Measurements from ENCODE around the gene DBNL. TPM values are rescaled to one million over a fixed set of nuclear protein-coding genes. Genes with fewer than 3 reads are reported as not detected.

Gene DBNL
- total RNA-seq, 1 donor from 2014 or later = 47.5 TPM

- Mint-ChIP-seq H3K27me3 (ENCODE audit: unreplicated experiment) (peaks cover 9% of the 10 kb centered on the region), H3K4me3 (ENCODE audit: unreplicated experiment) (peak overlapping the region; percentile 4), H3K36me3 (ENCODE audit: low read depth, unreplicated experiment) (peaks cover 17% of the 10 kb centered on the region), H3K27ac (ENCODE audit: unreplicated experiment) (no peak overlapping the region), H3K4me1 (ENCODE audit: unreplicated experiment) (peaks cover 4% of the 10 kb centered on the region), H3K9me3 (ENCODE audit: unreplicated experiment) (no peaks in the 10 kb centered on the region)
- no peak for TF ChIP-seq CTCF (IDR thresholded peaks at IDR 0.05; ENCODE audit: unreplicated experiment)
- DNase-seq (ENCODE audit: low spot score) = no peak
These were observed 36.3 kb downstream of the DBNL start for GRCh38 chr7:44080686-44081265.

GRCh38 chr7:44081266-44081748 is 36.8 kb downstream of the DBNL start:
- peaks cover 17% of the 10 kb centered on the region for H3K36me3 Mint-ChIP-seq (ENCODE audit: low read depth, unreplicated experiment)
- peak overlapping the region; percentile 4 for H3K4me3 Mint-ChIP-seq (ENCODE audit: unreplicated experiment)
- no peak overlapping the region for H3K27ac Mint-ChIP-seq (ENCODE audit: unreplicated experiment)
- no peaks in the 10 kb centered on the region for H3K9me3 Mint-ChIP-seq (ENCODE audit: unreplicated experiment)
- TF ChIP-seq CTCF (IDR thresholded peaks at IDR 0.05; ENCODE audit: unreplicated experiment) = no peak
- peaks cover 4% of the 10 kb centered on the region for H3K4me1 Mint-ChIP-seq (ENCODE audit: unreplicated experiment)
- DNase-seq (ENCODE audit: low spot score) = no peak
- H3K27me3 Mint-ChIP-seq (ENCODE audit: unreplicated experiment) = peaks cover 9% of the 10 kb centered on the region

GRCh38 chr7:44082541-44083207 is 38.2 kb downstream of the DBNL start:
- H3K27ac Mint-ChIP-seq (ENCODE audit: unreplicated experiment) = no peak overlapping the region
- peak overlapping the region; percentile 91 for H3K4me3 Mint-ChIP-seq (ENCODE audit: unreplicated experiment)
- peaks cover 10% of the 10 kb centered on the region for H3K27me3 Mint-ChIP-seq (ENCODE audit: unreplicated experiment)
- no peaks in the 10 kb centered on the region for H3K9me3 Mint-ChIP-seq (ENCODE audit: unreplicated experiment)
- peak; percentile 94 for DNase-seq (ENCODE audit: low spot score)
- H3K4me1 Mint-ChIP-seq (ENCODE audit: unreplicated experiment) = peaks cover 4% of the 10 kb centered on the region
- peaks cover 12% of the 10 kb centered on the region for H3K36me3 Mint-ChIP-seq (ENCODE audit: low read depth, unreplicated experiment)
- TF ChIP-seq CTCF (IDR thresholded peaks at IDR 0.05; ENCODE audit: unreplicated experiment) = no peak

- Mint-ChIP-seq H3K4me1 (ENCODE audit: unreplicated experiment) (peaks cover 4% of the 10 kb centered on the region), H3K27me3 (ENCODE audit: unreplicated experiment) (peaks cover 10% of the 10 kb centered on the region), H3K9me3 (ENCODE audit: unreplicated experiment) (no peaks in the 10 kb centered on the region), H3K27ac (ENCODE audit: unreplicated experiment) (no peak overlapping the region), H3K36me3 (ENCODE audit: low read depth, unreplicated experiment) (peaks cover 8% of the 10 kb centered on the region), H3K4me3 (ENCODE audit: unreplicated experiment) (no peak overlapping the region)
- TF ChIP-seq CTCF (IDR thresholded peaks at IDR 0.05; ENCODE audit: unreplicated experiment) = no peak
- no peak for DNase-seq (ENCODE audit: low spot score)
These were observed 39.3 kb downstream of the DBNL start for GRCh38 chr7:44083796-44084195.

- Mint-ChIP-seq H3K9me3 (ENCODE audit: unreplicated experiment) (no peaks in the 10 kb centered on the region), H3K4me3 (ENCODE audit: unreplicated experiment) (no peak overlapping the region), H3K36me3 (ENCODE audit: low read depth, unreplicated experiment) (peaks cover 4% of the 10 kb centered on the region), H3K27ac (ENCODE audit: unreplicated experiment) (no peak overlapping the region), H3K4me1 (ENCODE audit: unreplicated experiment) (peaks cover 4% of the 10 kb centered on the region), H3K27me3 (ENCODE audit: unreplicated experiment) (peaks cover 10% of the 10 kb centered on the region)
- no peak for TF ChIP-seq CTCF (IDR thresholded peaks at IDR 0.05; ENCODE audit: unreplicated experiment)
- no peak for DNase-seq (ENCODE audit: low spot score)
These were observed 40.2 kb downstream of the DBNL start for GRCh38 chr7:44084701-44085100.
